Stimulated activated CD4-positive, alpha-beta T cell treated with anti-CD3 and anti-CD28 coated beads, TNF-alpha, amount 100 ng/mL, for 1 hour (primary cell): Measurements from ENCODE around the gene CPED1.
"Not testable (repeated sequence)": the region's sequence is repeated elsewhere in the genome, so short reads cannot be mapped to it uniquely, and the experiment has no call there.

Source experiments
- DNase-seq, 3 donors: peaks; one replicate each; pipeline ENCODE4 v3.0.0-alpha.2; 2020; ENCODE audit warnings: low read depth in 3 of 3, low spot score in 1 of 3

The CPED1 gene

DNA sequence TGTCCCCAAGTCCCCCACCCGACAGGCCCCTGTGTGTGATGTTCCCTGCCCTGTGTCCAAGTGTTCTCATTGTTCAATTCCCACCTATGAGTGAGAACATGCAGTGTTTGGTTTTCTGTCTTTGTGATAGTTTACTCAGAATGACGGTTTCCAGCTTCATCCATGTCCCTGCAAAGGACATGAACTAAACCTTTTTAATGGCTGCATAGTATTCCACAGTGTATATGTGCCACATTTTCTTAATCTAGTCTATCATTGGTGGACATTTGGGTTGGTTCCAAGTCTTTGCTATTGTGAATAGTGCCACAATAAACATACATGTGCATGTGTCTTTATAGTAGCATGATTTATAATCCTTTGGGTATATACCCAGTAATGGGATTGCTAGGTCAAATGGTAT, 232.6 kb downstream of the CPED1 start:
- not testable (repeated sequence) for DNase-seq

DNA sequence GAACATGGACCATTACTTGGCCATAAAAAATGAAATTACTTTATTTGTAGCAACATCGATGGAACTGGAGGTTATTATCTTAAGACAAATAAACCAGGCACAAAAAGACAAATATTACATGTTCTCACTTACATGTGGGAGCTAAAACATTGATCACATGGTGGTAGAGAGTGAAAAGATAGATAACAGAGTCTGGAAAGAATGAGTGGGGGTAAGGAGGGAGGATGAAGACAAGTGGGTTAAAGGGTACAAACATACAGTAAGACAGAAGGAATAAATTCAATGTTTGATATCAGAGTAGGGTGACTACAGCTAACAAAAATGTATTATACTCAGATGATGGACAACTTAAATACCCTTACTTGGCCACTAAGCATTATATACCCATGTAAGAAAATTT, 240.3 kb downstream of the CPED1 start:
- no peak for DNase-seq

DNA sequence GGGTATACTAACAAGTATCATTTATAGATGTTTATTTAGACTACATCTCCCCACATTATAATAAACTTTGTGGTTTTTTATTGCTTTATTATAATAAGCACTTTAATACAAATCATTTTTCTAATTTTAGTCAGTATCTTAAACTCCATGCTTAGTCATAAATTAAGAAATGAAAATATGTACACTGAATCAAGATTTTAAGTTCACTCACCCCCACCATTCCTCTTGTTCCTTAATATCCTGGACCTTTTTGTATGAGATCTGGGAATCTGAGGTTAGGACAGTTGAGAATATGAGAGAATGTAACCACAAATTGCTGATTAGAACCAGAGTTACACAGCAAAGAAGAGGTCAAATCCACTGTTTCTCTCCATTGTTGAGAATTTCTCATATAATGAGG, 246.7 kb downstream of the CPED1 start:
- no peak for DNase-seq

DNA sequence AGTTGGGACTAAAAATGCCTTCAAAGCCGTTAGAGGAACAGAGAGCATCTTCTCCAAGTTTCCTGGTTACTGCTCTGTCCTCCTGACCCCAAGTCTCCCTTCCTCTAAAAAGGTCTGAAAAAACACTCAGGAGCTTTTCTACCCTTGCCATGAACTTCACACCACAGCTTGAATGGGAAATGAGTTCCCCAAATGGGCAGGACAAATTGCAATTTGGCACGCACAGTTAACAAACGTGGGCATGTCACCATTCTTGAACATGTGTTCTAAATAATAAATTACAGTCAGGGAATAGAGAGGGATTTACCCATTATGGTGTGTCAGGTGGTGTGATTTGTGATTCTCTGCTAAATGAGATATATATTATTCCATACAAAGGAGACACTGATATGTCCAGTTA, 249.1 kb downstream of the CPED1 start:
- DNase-seq: no peak

DNA sequence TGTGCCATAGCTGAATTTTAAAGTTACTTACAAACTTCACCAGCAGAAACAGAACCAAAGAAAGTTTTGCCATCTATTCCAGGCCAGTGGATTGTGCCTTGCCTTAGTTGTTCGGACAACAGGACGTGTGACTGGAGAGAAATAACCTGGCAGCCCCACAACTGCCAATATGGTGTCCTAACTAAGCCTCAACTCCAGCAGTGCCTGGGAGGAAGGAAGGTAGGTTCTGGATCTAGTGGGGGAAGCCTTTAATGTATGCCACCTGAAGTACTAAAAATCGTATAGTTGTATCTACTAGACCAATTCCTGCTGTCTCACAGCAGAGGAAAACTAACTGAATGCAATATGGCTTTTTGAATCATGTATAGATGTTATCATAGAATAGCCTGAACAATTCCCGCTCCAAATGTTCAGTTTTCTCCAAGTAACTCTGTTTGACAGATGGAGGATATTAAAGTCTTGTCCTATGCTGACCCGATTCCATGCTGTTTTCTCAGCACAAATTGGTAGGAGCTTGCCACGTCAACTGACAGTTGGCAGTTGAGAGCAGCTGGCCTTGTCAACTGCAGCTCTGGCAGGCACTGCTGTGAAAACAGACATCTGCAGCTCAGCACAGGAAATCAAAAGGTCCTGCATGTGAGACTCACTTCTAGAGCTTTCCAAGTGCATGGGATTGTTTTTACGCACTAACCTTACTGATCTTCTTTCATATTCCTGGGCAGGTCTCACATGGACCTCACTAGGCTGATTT, 255.8 kb downstream of the CPED1 start:
- DNase-seq: no peak

DNA sequence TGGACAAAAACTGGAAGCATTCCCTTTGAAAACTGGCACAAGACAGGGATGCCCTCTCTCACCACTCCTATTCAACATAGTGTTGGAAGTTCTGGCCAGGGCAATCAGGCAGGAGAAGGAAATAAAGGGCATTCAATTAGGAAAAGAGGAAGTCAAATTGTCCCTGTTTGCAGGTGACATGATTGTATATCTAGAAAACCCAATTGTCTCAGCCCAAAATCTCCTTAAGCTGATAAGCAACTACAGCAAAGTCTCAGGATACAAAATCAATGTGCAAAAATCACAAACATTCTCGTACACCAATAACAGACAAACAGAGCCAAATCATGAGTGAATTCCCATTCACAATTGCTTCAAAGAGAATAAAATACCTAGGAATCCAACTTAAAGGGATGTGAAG, 262.9 kb downstream of the CPED1 start:
- not testable (repeated sequence) for DNase-seq

DNA sequence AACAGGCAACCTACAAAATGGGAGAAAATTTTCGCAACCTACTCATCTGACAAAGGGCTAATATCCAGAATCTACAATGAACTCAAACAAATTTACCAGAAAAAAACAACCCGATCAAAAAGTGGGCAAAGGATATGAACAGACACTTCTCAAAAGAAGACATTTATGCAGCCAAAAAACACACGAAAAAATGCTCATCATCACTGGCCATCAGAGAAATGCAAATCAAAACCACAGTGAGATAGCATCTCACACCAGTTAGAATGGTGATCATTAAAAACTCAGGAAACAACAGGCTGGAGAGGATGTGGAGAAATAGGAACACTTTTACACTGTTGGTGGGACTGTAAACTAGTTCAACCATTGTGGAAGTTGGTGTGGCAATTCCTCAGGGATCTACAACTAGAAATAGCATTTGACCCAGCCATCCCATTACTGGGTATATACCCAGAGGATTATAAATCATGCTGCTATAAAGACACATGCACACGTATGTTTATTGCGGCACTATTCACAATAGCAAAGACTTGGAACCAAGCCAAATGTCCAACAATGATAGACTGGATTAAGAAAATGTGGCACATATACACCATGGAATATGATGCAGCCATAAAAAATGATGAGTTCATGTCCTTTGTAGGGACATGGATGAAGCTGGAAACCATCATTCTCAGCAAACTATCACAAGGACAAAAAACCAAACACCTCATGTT, 264.2 kb downstream of the CPED1 start:
- DNase-seq: not testable (repeated sequence)

DNA sequence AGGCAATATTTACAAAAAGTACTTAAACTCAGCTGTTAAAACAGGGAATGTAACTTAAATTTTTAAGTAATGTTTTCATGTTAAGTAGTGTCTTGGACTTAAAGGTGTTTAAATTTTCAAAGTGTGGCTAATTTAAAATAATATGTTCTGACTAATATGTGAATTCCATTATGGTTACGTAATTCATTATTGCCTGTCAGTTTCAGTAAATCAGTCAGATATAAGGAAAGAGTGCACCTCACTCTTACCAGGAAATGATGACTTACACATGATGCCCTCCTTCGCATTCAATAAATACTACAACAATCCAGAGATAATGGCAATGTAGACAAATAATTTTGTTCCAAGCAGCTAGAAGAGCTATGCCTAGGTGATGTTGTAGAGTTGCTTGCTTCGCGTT, 271.3 kb downstream of the CPED1 start:
- DNase-seq: no peak

DNA sequence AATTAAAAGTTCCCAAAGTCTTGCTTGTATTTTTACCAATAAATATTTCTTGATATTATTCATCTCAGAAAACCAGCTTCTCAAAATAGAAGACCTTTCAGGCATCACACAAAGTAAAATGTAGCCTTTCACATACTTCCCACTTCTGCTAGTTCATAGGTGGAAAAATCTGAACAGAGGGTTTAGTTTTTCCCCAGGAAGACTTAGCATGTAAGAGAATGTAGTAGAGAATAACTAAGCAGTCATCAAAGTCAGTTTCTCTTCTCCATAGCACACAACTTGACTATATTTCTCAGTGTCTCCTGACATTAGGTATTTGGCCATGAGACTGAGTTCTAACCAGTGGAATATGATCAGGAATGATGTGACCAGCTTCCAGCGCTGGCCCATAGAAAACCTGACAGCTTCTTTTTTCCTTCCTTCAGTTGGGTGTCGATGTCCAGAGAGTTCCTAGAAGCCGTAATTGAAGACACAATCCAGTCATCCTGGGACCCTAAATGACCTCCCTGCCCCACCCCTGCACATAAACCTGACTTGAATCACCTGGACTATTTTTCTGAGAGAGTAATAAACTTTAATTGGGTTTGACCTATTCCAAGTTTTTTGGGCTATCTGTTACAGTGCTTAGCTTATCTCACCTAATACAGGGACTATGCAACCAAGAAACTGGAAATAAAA, 272.8 kb downstream of the CPED1 start:
- DNase-seq: no peak

DNA sequence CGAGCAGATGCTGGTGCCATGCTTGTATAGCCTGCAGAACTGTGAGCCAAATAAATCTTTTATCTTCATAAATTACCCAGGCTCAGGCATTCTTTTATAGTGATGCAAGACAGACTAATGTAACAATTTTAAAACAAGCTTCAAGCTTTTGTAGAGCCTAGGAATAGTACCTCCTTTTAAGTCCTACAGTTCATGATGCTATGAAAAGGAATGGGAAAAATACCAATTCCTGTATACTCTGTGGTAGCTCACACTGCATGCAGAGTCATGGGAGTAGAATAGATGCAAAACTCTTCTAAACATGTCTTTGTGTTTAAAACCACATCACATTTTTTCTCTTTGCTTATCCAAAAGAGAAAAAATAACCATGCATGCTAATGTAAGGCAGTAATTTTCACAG, 273.7 kb downstream of the CPED1 start:
- DNase-seq: no peak

DNA sequence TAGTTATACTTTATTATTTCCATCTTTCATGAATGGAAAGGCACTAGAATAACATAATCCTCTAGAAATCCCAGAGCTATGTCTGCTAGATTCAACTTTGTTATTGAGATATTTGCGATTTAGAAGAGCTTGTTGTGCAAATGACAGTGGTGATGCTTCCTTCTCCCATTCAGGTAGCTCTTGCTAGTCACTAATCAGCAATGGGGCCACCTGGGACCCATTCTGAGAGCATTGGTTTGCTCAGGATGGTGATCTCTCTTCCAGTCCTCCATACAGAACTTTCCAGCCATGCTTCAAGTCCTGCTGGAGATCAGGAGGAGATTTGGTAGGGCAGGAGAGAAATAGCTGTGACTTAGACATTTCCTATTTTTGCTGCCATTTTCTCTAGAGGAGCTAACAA, 274.5 kb downstream of the CPED1 start:
- no peak for DNase-seq

DNA sequence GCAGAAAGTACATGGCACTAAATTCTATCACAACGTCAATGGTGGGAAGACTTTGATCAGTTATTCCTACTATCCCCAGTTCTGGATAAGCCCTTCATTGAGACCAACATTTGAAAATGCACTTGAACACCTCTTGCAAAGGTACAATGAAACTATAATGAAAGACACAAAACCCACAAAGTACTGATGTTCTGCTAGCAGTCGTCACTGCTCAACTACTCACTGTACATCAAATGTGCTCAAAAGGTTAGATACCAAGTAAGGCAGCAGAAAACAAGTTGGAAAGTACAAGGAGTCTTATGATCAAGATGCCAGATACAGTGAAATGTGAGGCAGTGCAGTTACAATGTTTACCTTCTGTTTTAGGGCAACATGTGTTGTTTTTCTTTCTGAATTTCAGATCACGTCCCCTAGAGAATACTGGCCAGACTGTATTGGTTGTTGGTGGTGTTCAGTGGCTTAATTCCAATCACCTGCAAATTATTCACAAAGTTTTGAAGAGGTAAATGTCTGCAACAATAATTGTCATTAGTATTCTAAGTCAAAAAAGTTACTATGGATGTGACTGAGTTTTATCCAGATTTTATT, 277.9 kb downstream of the CPED1 start:
- no peak for DNase-seq

DNA sequence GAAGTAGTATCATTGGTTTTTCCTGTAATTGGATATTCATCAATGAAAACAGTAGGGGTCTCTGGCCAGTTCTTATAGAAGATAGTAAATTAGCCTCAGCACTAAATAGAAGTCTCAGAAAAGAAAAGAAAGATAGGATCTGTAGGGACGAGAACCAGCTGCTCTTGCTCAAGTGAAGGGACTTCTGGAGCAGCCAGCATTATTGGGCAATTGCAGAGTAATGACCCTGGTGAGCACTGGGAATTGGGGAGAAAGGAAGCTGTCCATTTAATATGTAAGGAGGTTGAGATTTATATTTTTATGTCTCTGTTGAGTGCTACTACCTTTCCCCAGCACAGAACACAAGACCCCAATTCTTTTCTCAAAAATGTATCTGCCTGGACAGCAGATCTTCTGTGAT, 279.1 kb downstream of the CPED1 start:
- DNase-seq: no peak

DNA sequence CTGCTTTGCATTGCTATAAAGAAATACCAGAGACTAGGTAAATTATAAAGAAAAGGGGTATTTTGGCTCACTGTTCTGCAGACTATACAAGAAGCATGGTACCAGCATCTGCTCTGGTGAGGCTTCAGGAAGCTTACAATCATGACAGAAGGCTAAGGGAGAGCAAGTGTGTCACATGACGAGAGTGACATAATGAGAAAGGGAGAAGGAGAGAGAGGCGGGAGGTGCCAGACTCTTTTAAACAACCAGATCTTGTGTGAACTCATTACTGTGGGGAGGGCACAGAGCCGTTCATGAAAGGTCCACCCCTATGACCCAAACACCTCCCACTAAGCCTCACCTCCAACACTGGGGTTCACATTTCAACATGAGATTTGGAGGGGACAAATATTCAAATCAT, 281.3 kb downstream of the CPED1 start:
- no peak for DNase-seq

DNA sequence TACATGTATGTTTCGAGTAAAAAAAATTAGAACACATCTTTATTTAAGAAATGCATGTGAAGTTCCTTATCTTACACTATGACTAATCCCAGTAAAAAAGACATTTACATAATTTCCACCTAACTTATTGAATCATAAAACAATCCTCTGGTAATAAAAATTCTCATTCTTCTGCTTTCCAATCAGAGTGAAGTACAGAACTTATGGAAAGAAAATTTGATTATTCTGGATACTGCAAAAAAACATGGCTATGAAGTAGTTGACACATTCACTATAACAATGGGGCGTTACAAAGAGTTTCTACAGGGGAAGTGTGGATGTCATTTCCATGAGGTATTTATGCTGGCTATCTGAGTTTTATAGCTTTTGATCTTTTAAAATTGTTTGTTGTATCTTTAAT, 282.6 kb downstream of the CPED1 start:
- no peak for DNase-seq

DNA sequence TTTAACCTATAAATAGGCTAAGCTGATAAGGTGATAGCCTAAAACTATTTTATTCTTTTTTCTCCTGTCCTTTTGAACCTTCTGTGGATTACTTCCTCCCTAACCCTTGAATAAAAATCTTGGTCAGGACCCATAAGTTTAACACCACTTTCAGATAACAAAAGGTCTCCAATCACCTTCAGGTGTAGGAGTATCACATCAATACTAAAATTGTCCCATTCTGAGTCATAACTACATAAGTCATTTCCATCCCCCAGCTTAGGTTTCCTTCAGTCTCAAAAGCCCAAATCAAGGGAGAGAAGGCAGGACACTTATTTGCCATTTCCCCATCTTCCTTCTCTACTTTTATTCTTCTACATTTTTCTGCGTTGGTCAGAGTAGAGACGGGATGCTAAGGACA, 283.4 kb downstream of the CPED1 start:
- no peak for DNase-seq

DNA sequence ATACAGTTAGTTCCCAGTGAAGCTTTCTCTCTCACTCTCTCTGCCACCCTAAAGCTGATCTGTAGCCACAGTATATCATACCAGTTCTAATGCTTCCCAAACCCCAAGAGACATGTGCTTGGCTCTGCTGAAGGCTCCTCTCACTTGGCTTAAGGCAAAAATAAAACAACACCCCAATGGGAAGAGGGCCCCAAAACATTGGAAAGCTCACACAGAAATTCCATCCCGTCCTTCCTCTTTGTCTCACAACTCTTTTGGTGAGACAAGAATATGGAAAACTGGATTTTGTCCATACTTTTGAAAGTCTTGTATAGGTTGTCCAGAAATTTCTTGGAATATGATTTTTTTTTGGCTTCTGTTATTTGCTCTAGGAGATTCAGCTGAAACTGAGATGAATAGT, 284.2 kb downstream of the CPED1 start:
- DNase-seq: no peak

DNA sequence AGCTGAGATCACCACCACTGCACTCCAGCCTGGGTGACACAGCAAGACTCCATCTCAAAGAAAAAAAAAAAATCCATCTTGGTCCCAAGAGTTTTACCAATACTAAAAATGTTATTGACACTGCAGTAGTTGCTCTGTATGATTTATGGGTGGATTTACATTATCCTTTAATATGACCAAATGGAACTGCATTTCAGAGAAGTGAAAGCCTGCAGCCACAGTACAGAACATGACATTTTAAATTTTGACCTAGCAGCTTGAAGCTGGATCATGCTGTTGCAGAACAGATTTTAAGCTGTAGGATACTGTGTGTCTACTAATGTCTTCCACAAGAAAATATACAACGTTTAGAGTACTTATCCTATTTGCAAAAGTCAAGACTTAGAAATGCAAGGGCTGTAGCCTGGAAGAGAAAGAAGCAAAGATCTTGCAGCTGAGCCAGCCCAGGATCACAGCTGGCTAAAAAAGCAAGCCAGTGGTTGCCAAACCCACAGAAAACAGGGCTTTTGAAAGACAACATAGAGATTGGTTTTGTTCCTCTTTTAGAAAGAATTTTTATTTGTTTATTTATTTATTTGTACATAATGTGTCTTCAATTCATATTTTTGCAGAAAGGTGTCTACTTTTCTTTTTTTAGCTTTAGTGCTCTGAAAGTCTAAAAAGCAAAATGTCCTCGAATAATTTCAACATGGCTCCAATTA, 285.1 kb downstream of the CPED1 start:
- DNase-seq: no peak

DNA sequence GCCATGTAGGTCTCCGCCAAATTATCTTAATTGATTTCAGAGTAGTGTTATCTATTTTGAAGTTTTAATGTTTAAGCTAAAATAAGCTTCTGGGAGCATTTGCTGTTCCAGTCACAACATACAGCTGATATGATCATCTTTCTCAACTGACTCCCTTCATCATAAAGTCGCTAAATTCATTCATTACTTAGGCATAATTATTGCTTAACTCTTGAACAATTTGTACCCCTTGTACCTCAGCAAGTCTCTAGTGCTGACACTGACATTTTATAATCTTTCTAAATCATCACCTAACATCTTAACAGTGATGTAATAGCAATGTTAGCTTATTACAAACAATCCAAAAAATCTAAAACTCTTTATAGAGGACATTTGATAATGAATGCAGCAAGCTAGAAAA, 286.0 kb downstream of the CPED1 start:
- no peak for DNase-seq

DNA sequence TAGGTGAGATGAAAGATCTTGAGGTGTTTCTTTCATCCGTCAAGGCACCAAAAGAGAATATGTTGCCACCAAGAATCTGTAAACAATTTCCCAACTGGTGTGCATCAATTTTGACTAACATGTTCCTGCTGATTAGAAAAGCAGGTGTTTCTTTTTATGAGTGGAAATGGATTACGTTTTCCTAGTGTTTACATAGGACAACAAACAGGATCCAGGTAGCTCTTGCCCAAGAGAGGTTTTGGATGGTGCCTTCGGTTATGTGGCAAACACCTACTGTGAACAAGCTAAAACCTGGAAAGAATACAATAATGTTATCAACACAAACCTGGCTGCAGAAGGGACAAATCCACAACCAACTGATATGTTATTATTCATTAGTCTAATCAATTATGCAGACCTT, 286.7 kb downstream of the CPED1 start:
- DNase-seq: no peak

DNA sequence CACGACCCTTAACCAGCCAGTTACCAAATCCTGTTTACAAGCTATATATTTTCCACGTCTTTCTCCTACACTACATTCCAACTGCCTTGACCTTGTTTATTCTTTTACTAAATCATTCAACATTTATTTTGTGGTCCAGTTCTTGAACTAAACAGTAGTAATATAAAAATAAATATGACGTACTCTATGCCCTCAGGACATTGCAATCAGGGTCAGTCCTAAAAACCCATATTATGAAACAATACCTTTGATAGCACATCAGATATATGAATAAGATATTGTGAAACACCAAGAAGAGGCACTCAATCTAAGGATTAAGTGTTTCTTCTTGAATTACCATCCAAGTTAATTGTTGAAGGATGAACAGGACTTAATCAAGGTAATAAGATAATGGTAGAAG, 287.8 kb downstream of the CPED1 start:
- DNase-seq: no peak
